Breast epithelium (tissue), 3 donors: ENCODE data around the gene OTUD1.

ENCODE experiments used
- CTCF ChIP-seq, 3 donors: fragments of 450-650 bp; IDR thresholded peaks; one replicate each; pipeline ENCODE4 v1.5.1; 2016 to 2017; ENCODE audit warnings: antibody characterized with exemption in 3 of 3, mild to moderate bottlenecking in 3 of 3, moderate library complexity in 3 of 3
- POLR2AphosphoS5 ChIP-seq, 3 donors: sonication (generic); formaldehyde crosslinking; IDR thresholded peaks; one replicate each; pipeline ENCODE4 v1.6.1; 2017; ENCODE audit warnings: antibody characterized with exemption in 3 of 3

DNA sequence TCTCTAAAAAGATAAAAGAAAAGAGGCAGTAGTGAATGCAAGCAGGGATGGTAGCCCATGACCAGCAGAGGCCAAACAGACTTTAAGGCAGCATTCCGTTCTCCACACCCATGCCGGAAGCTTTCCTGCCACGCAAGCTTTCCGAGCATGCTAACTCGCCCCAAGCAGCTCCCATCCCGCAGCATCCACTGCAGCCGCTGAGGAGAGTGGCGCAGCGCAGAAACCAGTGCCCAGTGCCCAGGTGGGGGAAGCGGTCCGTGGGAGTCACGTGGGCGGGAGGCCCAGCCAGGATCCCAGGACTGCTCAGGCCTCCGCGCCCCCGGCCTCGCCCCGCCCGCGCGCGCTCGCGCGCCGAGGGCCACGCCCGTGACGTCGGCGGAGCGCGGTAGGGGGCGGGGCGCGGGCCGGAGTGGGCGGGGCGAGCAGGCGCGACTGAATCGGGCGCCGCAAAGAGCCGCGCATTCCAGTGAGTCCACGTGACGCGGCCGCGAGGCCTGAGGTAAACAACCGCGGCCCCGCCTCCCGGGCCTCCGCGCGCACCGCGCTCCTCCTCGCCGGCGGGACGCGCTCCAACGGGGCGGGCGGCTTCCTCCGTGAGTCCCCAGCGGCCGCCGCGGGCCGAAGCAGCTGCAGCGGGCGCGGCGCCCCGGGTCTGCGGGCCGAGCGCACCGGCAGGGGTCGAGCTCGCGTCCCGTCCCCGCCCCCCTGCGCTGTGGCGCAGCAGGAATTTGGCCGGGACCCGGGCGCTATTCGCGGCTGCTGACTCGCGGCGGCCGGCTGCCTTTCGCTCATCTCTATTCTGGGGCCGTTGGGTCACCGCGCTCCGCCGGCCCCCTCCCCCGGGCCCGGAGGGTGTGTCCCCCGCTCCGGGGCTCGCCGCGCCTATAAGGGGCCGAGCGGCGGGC is at the start of gene OTUD1:
- peak; percentile 8 to 30 (median 15) for TF ChIP-seq CTCF (IDR thresholded peaks at IDR 0.05)
- TF ChIP-seq POLR2AphosphoS5 (IDR thresholded peaks at IDR 0.05): peak; percentile 55 to 67 (median 65)
